ENCODE measurements around the gene RNF135. TPM values are rescaled to one million over a fixed set of nuclear protein-coding genes. Genes with fewer than 3 reads are reported as not detected.

The RNF135 gene
- total RNA-seq, 2 donors from 2014 or later = 14.8 to 20.7 TPM

- TF ChIP-seq CTCF (conservative IDR thresholded peaks at IDR 0.05) = no peak
- H3K36me3 Mint-ChIP-seq (ENCODE audit: low read depth) = peaks cover 24% of the 10 kb centered on the region
- Histone ChIP-seq H3K4me1 (ENCODE audit: control insufficient read depth, insufficient read depth, low read length) (no peaks in the 10 kb centered on the region), H3K36me3 (ENCODE audit: control insufficient read depth, insufficient read depth, low read length) (peaks cover 4% of the 10 kb centered on the region), H3K9me3 (ENCODE audit: control insufficient read depth, low read length) (no peaks in the 10 kb centered on the region), H3K27me3 (ENCODE audit: control insufficient read depth, insufficient read depth, low read length, poor library complexity, severe bottlenecking) (no peaks in the 10 kb centered on the region), H3K9ac (ENCODE audit: extremely low read depth, low read length, poor library complexity, severe bottlenecking) (no peak overlapping the region), H3K27ac (ENCODE audit: low read depth, low read length) (no peak overlapping the region), H3K4me3 (ENCODE audit: low read length) (no peak overlapping the region)
- no peaks in the 10 kb centered on the region for H3K27me3 Mint-ChIP-seq (ENCODE audit: insufficient read depth)
- H3K9me3 Mint-ChIP-seq = peaks cover 8% of the 10 kb centered on the region
- no peak for DNase-seq
- 94 to 100% methylated on average over 1 of the region's 1 CpG for WGBS, 2 experiments (ENCODE audit: insufficient coverage in 1 of 2, insufficient read length in 1 of 2)
- H3K4me3 Mint-ChIP-seq = no peak overlapping the region
- H3K27ac Mint-ChIP-seq = no peak overlapping the region
- peaks cover 5% of the 10 kb centered on the region for H3K4me1 Mint-ChIP-seq
These were observed 12.0 kb downstream of the RNF135 start for GRCh38 chr17:30982855-30983254.

- H3K27ac Mint-ChIP-seq = no peak overlapping the region
- peaks cover 4% of the 10 kb centered on the region for H3K36me3 ChIP-seq (ENCODE audit: control insufficient read depth, insufficient read depth, low read length)
- H3K4me3 Mint-ChIP-seq = no peak overlapping the region
- no peak overlapping the region for H3K4me3 ChIP-seq (ENCODE audit: low read length)
- H3K36me3 Mint-ChIP-seq (ENCODE audit: low read depth) = peaks cover 30% of the 10 kb centered on the region
- 94 to 100% methylated on average over 1 to 3 of the region's 3 CpGs for WGBS, 2 experiments (ENCODE audit: insufficient coverage in 1 of 2, insufficient read length in 1 of 2)
- H3K27me3 ChIP-seq (ENCODE audit: control insufficient read depth, insufficient read depth, low read length, poor library complexity, severe bottlenecking) = no peaks in the 10 kb centered on the region
- no peak overlapping the region for H3K9ac ChIP-seq (ENCODE audit: extremely low read depth, low read length, poor library complexity, severe bottlenecking)
- no peaks in the 10 kb centered on the region for H3K4me1 Mint-ChIP-seq
- no peak overlapping the region for H3K27ac ChIP-seq (ENCODE audit: low read depth, low read length)
- TF ChIP-seq CTCF (conservative IDR thresholded peaks at IDR 0.05) = no peak
- no peaks in the 10 kb centered on the region for H3K4me1 ChIP-seq (ENCODE audit: control insufficient read depth, insufficient read depth, low read length)
- H3K9me3 ChIP-seq (ENCODE audit: control insufficient read depth, low read length) = no peaks in the 10 kb centered on the region
- peak; percentile 11 for DNase-seq
- no peaks in the 10 kb centered on the region for H3K9me3 Mint-ChIP-seq
- H3K27me3 Mint-ChIP-seq (ENCODE audit: insufficient read depth) = no peaks in the 10 kb centered on the region
These were observed 19.6 kb downstream of the RNF135 start for GRCh38 chr17:30990458-30990857.

GRCh38 chr17:30992551-30992950 is 21.7 kb downstream of the RNF135 start:
- no peaks in the 10 kb centered on the region for H3K27me3 ChIP-seq (ENCODE audit: control insufficient read depth, insufficient read depth, low read length, poor library complexity, severe bottlenecking)
- no peaks in the 10 kb centered on the region for H3K4me1 Mint-ChIP-seq
- peak; percentile 66 for TF ChIP-seq CTCF (conservative IDR thresholded peaks at IDR 0.05)
- H3K4me3 ChIP-seq (ENCODE audit: low read length) = no peak overlapping the region
- H3K4me3 Mint-ChIP-seq = no peak overlapping the region
- H3K27me3 Mint-ChIP-seq (ENCODE audit: insufficient read depth) = no peaks in the 10 kb centered on the region
- no peaks in the 10 kb centered on the region for H3K9me3 Mint-ChIP-seq
- H3K27ac Mint-ChIP-seq = peak overlapping the region; percentile 30
- H3K36me3 ChIP-seq (ENCODE audit: control insufficient read depth, insufficient read depth, low read length) = peaks cover 11% of the 10 kb centered on the region
- no peak overlapping the region for H3K27ac ChIP-seq (ENCODE audit: low read depth, low read length)
- no peaks in the 10 kb centered on the region for H3K9me3 ChIP-seq (ENCODE audit: control insufficient read depth, low read length)
- H3K9ac ChIP-seq (ENCODE audit: extremely low read depth, low read length, poor library complexity, severe bottlenecking) = no peak overlapping the region
- H3K4me1 ChIP-seq (ENCODE audit: control insufficient read depth, insufficient read depth, low read length) = no peaks in the 10 kb centered on the region
- DNase-seq = peak; percentile 53
- peaks cover 30% of the 10 kb centered on the region for H3K36me3 Mint-ChIP-seq (ENCODE audit: low read depth)
- 95 to 100% methylated on average over 1 to 3 of the region's 3 CpGs for WGBS, 2 experiments (ENCODE audit: insufficient coverage in 1 of 2, insufficient read length in 1 of 2)

Data from endodermal cell (in vitro differentiated cells).